HG03565 (cell line): Measurements from ENCODE around the gene COL28A1.

Experiments
- ATAC-seq: cut with Tn5 transposase; IDR thresholded peaks from one replicate; pipeline ENCODE4 v1.9.1; 2021; ENCODE audit warnings: mild to moderate bottlenecking, moderate library complexity; ENCODE audit not compliant: unreplicated experiment

COL28A1 gene

DNA sequence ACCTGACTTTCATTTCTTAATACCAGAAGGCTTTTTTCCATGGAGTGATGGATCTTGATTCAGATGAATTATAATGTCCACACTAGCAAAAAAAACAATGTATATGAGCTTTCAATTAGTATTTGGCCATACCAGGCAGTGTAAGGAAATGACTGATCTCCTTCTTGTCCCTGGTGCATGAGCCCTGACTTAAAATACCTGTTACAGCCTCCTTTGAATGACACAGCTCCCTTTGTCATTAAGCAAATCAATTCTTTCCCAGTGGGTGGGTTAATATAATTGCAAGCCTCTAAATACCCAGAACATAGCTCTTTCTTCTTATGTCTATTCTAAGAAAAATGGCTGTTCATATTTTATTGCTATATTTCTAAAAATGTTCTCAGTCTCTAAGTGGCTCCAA lies 188.6 kb downstream of the COL28A1 start:
- no peak for ATAC-seq

DNA sequence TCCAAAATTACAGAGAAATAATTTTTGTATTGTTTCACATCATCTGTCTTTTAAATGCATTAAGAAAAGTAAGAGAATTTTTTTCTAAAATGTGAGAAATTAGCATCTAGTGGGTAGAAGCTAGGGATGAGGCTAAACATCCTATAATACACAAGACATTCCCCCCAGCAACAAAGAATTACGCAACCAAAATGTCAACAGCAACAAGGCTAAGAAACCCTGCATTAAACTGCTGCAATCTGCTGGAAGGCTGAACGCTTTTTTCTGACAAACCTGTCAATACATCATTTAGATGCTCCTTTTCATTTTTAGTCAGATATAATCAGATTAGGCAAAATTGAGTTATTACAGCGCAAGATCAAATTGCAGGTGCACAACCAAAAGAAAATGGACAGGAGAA lies 191.1 kb downstream of the COL28A1 start:
- ATAC-seq: no peak

DNA sequence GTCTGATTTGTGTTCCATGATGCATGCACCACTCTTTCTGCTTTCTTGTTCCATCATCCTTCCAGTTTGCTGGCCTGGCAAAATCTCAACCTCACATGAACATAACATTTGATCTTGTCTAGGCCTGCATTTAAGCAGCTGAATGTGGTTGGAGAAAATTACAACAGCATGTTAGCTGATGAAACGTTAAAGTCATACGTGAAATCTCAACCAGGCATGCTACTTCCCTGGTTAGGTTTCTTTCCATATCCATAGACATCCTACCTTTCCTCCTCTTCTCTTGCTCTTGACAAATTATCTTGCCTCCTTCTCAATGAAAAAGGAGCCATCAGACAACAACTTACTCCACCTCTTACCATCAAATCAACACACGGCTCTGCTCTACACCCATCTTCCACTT lies 199.8 kb downstream of the COL28A1 start:
- ATAC-seq: no peak

DNA sequence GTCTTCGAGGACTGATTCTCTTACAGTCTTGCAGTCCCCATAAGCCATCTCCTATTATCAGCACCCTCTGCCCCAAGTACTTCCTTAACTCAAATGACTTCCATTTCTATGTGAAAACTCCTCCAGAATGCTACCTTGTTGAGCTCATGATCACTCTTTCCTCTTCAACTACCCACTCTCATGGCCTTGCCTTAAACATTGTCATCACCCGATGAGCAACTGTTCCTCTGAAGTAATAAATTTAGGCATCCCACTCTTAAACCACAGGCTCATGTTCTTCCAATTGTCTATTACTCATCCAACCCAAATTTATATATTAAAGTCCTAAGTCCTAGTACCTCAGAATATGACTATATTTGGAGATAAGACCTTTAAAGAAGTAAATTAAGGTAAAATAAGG lies 200.5 kb downstream of the COL28A1 start:
- ATAC-seq: no peak

DNA sequence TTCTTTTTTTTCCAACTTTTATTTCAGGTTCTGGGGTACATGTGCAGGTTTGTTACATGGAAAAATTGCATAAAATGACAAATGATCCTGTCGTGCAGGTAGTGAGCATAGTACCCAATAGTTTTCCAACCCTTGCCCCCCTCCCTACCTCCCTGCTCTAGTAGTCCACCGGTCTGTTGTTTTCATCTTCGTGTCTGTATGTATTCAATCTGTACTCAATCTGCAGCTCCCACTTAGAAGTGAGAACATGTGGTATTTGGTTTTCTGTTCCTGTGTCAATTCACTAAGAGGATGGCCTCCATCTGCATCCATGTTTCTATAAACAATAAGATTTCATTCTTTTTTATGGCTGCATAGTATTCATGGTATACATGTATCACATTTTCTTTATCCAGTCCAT lies 202.1 kb downstream of the COL28A1 start:
- no peak for ATAC-seq

DNA sequence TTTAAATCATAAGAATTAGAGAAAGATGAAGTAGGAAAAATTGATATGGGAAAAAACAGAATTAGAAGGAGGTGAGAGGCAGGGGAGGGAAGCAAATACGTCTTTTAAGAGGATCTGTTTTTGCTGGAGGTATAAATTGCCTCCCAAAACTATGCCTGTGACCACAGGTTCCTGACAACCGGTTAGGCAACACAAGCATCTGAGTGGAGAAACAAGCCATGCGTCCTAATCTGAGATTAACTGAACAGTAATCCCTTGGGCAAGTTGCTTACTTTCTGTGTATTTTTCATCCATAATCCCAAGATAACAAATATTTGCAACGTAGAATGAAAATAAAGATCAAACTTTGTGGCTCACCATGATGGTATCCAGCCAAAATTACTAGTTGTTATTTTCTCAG lies 204.2 kb downstream of the COL28A1 start:
- no peak for ATAC-seq

DNA sequence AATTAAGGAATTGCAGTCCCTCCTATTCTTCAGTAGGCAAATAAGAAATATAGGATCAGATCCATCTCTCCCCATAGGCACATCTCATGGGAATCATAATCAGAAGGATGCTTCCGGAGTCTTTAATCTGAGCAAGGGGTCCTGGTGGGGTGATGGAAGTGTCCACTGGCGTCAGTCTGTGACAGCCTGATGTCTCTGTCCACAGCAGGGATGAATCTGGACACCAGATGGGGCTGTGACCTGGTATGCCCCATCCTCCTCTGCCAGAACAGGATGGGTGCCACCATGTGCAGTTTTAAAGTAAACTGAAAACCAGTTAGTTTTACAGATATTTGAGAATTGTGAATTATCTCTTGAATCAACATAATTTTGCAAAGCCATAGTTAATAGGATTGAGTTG lies 204.7 kb downstream of the COL28A1 start:
- ATAC-seq: no peak

DNA sequence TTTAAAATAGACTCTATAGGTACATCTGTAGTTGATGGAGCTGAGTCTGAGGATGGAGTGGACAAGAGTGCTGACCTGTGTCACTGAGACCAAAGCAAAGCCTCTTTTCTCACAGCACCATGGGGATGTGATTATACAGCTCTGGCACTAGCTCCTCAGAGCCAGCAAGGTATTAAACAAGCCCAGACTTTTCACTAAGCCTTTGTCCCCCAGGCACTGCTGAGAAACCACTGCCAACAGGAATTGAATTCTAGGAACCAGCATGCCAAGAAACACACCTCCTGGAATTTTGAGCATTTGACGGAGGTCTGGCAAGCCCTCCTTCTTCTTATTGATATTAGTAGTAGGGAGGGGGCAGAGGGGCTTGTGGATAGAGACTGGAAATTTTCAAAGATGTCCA lies 206.3 kb downstream of the COL28A1 start:
- no peak for ATAC-seq

DNA sequence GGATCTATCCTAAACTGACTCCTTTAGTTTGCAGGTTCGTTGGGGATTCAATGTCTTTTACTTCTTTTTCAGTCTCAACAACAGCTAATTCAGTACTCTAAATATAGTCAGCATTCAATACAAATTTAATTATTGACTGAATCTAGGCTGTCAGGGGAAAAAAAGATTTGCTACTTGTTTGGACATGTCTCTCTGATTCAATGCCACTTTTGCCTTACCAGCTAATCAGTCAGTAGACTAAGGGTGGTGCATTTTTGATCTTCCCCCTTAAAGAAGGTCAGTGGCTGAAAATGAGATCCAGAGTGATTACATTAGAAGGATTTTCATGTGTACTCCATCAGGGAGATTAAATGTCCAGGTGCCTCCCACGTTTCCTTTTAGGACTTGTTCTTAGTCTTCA lies 208.2 kb downstream of the COL28A1 start:
- no peak for ATAC-seq

DNA sequence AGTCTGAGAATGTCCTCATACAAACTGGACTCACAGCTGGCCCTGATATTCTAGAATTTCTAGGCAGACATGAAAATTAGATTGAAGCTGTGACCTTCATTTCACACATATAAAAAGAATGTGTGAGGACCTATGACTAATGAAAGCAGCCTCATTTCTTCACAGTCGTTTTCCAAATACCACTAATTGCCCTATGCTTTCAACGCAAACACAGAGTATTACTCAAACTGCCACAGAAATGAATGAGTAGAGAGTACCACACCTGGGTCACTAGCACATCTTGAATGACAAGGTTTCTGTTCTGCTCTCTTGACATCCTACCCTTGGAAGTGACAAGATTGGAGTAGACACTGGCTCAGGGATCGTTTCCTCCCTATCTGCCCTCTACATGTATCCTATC lies 211.0 kb downstream of the COL28A1 start:
- no peak for ATAC-seq

DNA sequence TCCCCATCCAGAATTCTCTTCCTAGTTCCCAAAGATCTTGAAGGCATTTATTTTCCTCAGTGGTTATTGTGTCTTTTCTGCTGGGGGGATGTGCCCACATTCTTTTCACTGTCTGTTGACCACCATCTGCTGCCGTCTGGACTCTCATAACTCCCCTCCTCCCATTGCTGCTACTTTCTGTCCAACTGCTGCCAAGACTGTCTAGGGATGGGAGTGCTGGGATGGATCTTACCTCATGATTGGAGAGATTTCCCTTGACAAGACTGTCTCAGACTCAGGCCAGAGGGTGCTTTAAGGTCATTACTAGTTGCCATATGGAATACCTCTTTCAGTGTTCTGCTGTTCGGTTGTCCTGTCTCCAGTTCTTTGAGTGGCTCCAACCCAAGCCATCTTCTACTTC lies 211.8 kb downstream of the COL28A1 start:
- ATAC-seq: no peak

DNA sequence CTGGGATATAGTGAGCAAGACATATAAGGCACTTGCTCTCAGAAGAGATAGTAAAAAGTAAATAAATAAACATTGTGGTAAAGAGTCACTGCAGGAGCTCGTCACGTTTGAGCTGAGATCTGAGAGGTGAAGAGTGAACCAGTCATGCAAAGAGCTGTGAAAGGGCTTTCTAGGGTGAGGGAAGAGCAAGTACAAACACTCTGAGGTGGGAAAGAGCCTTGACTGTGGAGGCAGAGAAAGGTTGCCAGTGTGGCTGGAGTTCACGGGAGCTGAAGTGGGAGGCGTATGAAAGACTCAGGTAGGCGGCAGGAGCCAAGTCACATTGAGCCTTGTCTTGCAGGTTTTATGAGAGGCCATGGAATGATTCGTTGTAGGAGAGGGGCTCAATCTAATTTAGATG lies 212.3 kb downstream of the COL28A1 start:
- ATAC-seq: peak; percentile 51

DNA sequence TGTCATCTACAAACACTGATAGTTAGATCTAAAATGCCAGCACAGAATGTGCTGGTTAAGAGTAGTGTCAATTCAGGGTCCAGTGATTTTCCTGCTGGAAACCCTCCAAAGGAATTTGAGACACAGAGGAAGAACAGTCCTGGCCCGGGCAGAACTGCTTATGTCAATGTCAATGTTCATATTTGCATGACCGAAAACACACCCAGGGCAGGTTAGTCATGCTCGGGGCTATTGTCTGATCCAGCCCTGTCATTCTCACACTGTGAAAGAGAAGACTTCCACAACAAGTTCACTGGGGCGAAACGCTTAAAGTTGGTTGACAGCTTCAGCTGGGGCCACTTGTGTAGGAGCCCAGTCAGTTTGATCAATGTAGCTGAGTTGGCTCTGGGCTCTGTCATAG lies 214.0 kb downstream of the COL28A1 start:
- peak; percentile 90 for ATAC-seq

DNA sequence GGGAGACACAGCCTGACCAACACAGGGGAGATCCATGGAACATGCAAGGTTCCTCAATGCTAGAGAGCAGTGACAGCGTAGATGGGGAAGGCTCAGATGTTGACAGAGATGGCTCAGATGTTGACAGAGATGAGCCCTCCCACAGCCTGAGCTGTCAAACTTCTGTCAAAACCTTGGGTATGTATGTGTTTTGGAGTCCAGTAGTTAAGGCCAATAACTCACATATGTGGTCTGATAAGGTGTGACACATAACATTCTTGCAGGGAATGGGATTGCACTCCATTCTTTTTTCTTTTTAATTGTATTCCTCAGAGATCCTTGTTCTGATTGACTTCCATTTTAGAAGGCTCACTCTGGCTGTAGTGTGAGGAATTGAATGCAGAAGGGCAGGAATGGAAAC lies 217.1 kb downstream of the COL28A1 start:
- ATAC-seq: no peak

DNA sequence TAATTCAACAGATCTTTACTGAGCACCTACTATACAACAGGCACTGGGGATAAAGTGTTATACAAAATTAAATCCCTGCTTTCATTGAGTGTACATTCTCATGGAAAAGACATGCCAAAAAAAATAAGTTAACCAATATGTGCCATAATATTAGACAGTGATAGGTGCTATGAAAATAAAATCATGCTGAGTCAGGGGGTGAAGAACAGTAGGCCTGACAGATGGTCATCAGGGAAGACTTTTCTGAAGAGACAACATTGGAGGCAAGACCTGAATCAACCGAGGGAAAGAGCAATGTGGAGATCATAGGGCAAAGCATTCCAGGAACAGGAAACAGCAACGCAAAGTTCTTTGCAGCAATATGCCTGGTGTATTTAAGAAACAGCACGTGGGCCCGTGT lies 217.8 kb downstream of the COL28A1 start:
- ATAC-seq: no peak

DNA sequence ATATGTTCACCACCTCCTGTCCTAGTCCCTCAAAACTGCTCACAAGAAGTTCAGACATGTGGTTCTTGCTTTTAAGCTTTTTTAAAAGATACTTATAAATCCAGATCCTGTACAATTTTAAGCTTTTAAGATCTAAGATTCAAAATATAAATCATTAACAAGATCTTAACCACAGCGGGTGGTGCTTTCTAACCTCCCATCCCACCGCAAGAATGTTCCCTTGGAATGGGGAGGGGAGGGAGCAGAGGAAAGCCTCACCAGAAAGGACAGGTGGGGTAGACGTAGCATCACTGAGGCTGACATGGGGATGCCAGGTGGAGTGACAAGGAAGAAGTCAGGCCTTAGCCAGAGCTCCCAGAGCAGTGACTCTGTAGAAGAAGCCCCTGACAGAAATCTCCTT lies 219.8 kb downstream of the COL28A1 start:
- no peak for ATAC-seq

DNA sequence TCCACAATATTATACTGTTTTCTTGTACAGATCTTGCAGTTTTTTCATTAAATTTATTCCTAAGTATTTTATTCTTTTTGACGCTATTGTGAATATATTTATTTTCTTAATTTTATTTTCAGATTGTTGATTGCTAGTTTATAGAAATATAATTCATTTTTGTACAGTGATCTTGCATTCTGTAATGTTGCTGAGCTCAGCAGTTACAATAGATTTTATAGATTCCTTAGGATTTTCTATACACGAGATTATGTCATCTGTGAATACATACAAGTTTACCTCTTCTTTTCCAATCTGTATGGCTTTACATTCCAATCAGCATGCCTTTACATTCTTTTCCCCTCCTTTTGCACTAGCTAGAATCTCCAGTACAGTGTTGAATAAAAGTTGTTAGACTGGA lies 223.3 kb downstream of the COL28A1 start:
- ATAC-seq: no peak

DNA sequence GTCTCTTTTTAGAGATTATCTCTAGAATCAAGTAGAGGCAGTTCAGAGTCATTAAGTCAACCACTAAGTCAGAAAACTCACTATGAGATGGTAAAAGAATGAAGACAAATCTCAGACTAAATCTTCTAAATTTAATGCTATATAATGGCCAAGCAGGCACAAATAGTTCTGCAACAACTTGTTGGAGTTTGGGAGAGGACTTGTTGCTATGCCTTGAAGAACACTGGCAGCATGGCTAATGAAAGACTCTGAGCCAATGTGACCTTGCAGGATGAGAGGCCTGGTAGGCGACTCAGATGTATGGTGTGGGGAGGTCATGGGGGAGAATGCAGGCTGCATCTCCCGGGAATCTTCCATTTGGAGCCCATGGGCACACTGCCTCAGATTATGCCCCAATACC lies 224.7 kb downstream of the COL28A1 start:
- no peak for ATAC-seq

DNA sequence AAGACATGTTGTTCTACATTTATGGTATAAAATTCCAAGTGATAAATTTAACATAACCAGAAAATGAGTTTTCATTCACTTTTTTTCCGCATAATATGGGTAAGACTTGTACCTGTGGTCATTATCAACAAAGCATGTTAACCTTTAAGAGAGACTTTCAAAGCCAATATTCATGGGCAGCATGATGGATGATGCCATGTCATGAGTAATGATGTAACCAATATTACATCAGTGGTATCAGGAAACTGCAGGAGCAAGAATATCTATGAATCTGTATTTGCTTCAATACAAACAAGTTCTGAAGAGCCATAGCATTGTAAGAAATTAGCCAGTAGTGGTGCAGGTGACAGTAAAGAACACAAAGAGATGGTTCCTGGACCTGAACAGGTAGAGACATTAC lies 226.5 kb downstream of the COL28A1 start:
- no peak for ATAC-seq
